ENCODE results near the gene LAMA2. TPM values are rescaled to one million over a fixed set of nuclear protein-coding genes. Genes with fewer than 3 reads are reported as not detected.

The LAMA2 gene
- total RNA-seq, 4 donors from 2014 or later, result 1.7 to 112 (median 19.6) TPM

- no peaks in the 10 kb centered on the region for H3K27me3 ChIP-seq
- no peaks in the 10 kb centered on the region for H3K36me3 ChIP-seq
- no peaks in the 10 kb centered on the region for H3K4me1 ChIP-seq
- TF ChIP-seq CTCF (IDR thresholded peaks at IDR 0.05) (no peak), POLR2A (IDR thresholded peaks at IDR 0.05) (no peak)
- intact Hi-C loops (cut with DNase I), result no loop called here
- H3K4me3 ChIP-seq, result no peak overlapping the region
- H3K27ac ChIP-seq, result no peak overlapping the region
- DNase-seq, result no peak
- no peaks in the 10 kb centered on the region for H3K9me3 ChIP-seq
- 37 to 58% methylated on average over 2 of the region's 2 CpGs for WGBS, 2 donors
Measured at GRCh38 chr6:129331450-129332138, 448.7 kb downstream of the LAMA2 start.

DNA sequence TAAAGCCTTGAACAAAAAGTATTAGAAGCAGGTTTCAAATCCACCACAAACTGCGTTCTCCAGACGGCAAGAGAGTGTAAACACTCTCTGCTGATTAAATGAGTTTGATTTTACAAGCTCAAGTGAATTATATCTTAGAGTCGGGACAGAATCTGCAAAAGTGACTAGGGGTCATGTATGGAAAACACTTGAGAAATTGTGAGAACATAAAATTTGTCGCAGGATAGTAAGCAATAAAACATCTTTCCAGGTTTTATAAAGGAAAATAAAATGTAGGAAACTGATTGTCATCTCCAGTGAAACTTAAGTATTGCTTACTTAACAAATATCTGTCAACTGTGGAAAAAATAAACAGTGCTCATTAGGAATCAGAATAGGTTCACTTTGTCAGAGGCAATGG lies 452.9 kb downstream of the LAMA2 start:
- WGBS, 2 donors, result 83 to 87% methylated on average over 4 of the region's 4 CpGs
- H3K9me3 ChIP-seq, result no peaks in the 10 kb centered on the region
- no peaks in the 10 kb centered on the region for H3K27me3 ChIP-seq
- no peak for DNase-seq
- no peak for TF ChIP-seq POLR2A (IDR thresholded peaks at IDR 0.05)
- no peak for TF ChIP-seq CTCF (IDR thresholded peaks at IDR 0.05)
- H3K27ac ChIP-seq, result no peak overlapping the region
- no peak overlapping the region for H3K4me3 ChIP-seq
- intact Hi-C loops (cut with DNase I), result no loop called here
- no peaks in the 10 kb centered on the region for H3K36me3 ChIP-seq
- no peaks in the 10 kb centered on the region for H3K4me1 ChIP-seq

DNA sequence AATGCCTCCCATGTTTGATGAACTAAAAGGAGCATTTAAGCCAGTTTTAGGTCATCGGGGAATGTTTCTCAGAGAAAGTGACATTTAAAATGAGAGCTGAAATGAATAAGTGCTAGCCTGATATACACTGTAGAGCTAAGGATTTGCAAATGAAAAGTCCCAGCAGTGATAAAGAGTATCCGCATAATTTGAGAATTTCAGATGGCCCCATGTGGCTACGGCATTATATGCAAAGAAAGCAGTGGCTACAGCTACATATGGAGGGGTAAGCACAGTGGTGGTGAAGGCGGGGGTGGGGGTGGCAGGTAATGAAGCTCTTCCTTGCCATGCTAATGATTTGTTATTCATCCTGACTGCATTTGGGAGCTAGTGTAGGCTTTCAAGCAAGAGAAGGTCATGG lies 455.7 kb downstream of the LAMA2 start:
- no peak for TF ChIP-seq CTCF (IDR thresholded peaks at IDR 0.05)
- no peak for TF ChIP-seq POLR2A (IDR thresholded peaks at IDR 0.05)
- intact Hi-C loops (cut with DNase I), result no loop called here
- 85 to 86% methylated on average over 4 of the region's 4 CpGs for WGBS, 2 donors

DNA sequence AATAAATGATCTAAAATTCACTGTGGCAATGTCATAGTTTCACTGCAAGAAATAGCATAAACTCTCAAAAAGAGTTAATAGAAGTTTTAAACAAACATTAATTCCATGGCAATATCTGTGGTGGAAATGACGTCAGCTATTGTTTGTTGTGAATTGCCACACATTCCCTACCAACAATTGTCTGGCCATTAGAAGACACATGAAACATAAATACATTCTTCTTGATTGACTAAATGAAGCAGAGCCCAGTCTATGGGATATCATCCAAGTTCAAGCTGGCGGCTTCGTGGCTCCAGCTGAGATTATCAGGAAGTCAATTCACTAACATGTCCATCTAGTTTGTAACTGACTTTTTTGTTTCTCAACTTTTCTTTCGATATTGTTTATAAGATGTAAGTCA lies 458.0 kb downstream of the LAMA2 start:
- no peak overlapping the region for H3K27ac ChIP-seq
- TF ChIP-seq CTCF (IDR thresholded peaks at IDR 0.05) (no peak), POLR2A (IDR thresholded peaks at IDR 0.05) (no peak)
- H3K27me3 ChIP-seq, result no peaks in the 10 kb centered on the region
- H3K4me3 ChIP-seq, result no peak overlapping the region
- H3K9me3 ChIP-seq, result no peaks in the 10 kb centered on the region
- intact Hi-C loops (cut with DNase I), result no loop called here
- WGBS, 2 donors, result 46 to 63% methylated on average over 4 of the region's 4 CpGs
- no peaks in the 10 kb centered on the region for H3K4me1 ChIP-seq
- no peak for DNase-seq
- H3K36me3 ChIP-seq, result no peaks in the 10 kb centered on the region

More for the DNA sequence above, 455.7 kb downstream of the LAMA2 start:
- Histone ChIP-seq H3K27me3 (no peaks in the 10 kb centered on the region), H3K4me1 (no peaks in the 10 kb centered on the region), H3K27ac (no peak overlapping the region), H3K9me3 (no peaks in the 10 kb centered on the region), H3K4me3 (no peak overlapping the region), H3K36me3 (no peaks in the 10 kb centered on the region)
- no peak for DNase-seq

- 40 to 61% methylated on average over 2 of the region's 2 CpGs for WGBS, 2 donors
- H3K9me3 ChIP-seq, result no peaks in the 10 kb centered on the region
- DNase-seq, result no peak
- H3K4me3 ChIP-seq, result no peak overlapping the region
- TF ChIP-seq POLR2A (IDR thresholded peaks at IDR 0.05), result no peak
- TF ChIP-seq CTCF (IDR thresholded peaks at IDR 0.05), result no peak
- no peaks in the 10 kb centered on the region for H3K27me3 ChIP-seq
- no peaks in the 10 kb centered on the region for H3K36me3 ChIP-seq
- H3K27ac ChIP-seq, result peak overlapping the region in 1 of 4 donors; percentile 22
- H3K4me1 ChIP-seq, result no peaks in the 10 kb centered on the region
- intact Hi-C loops (cut with DNase I), result no loop called here
Measured at GRCh38 chr6:129342243-129342642, 459.3 kb downstream of the LAMA2 start.
